CD14-positive monocyte (primary cell): ENCODE measurements around the gene HACL1. TPM values are rescaled to one million over a fixed set of nuclear protein-coding genes. Genes with fewer than 3 reads are reported as not detected.
A peak's percentile ranks its signal among the peaks of the same experiment; 100 is the strongest.

Experiments used
- DNase-seq, 3 donors: peaks; one replicate each; pipeline ENCODE4 v3.0.0-alpha.2; 2011 to 2022
- H2AFZ ChIP-seq: 2 replicates; pipeline ENCODE4 v1.6.0; 2012; ENCODE audit warnings: mild to moderate bottlenecking, low read depth, low read length, inconsistent platforms; ENCODE audit not compliant: insufficient read depth, poor library complexity, severe bottlenecking
- H3K27ac ChIP-seq, 2 donors: 1 replicate in 1 of 2; 2 replicates in 1 of 2; pipeline ENCODE4 v1.5.1; 2012 to 2013; ENCODE audit warnings: low read length in 2 of 2, control low read depth in 1 of 2, inconsistent platforms in 1 of 2, low read depth in 1 of 2, mild to moderate bottlenecking in 1 of 2
- H3K27me3 ChIP-seq, 2 donors: one replicate each; pipeline versions ENCODE4 v1.6.0 to v1.6.1; 2011 to 2013; ENCODE audit warnings: low read length in 2 of 2; ENCODE audit not compliant: control insufficient read depth in 2 of 2, insufficient read depth in 2 of 2
- H3K36me3 ChIP-seq, 2 donors: replicated peaks in 1 of 2; 1 replicate in 1 of 2; 2 replicates in 1 of 2; pipeline versions ENCODE4 v1.5.1 to v1.6.1; 2012 to 2013; ENCODE audit warnings: low read length in 2 of 2, control low read depth in 1 of 2, inconsistent platforms in 1 of 2, mild to moderate bottlenecking in 1 of 2; ENCODE audit not compliant: insufficient read depth in 2 of 2, control insufficient read depth in 1 of 2
- H3K4me1 ChIP-seq, 2 donors: 1 replicate in 1 of 2; 2 replicates in 1 of 2; pipeline versions ENCODE4 v1.5.1 to v1.6.1; 2012 to 2013; ENCODE audit warnings: low read length in 2 of 2, control low read depth in 1 of 2, inconsistent platforms in 1 of 2, mild to moderate bottlenecking in 1 of 2, moderate library complexity in 1 of 2; ENCODE audit not compliant: insufficient read depth in 2 of 2, control insufficient read depth in 1 of 2
- H3K4me2 ChIP-seq: replicated peaks from 2 replicates; pipeline ENCODE3; 2012; ENCODE audit warnings: low read length, moderate library complexity, mild to moderate bottlenecking; ENCODE audit not compliant: poor library complexity, severe bottlenecking; ENCODE audit errors: extremely low read depth
- H3K4me3 ChIP-seq, 3 experiments: fragments of 200-600 bp in 1 of 3; sonication (generic) in 1 of 3; replicated peaks in 1 of 3; 1 replicate in 2 of 3; 2 replicates in 1 of 3; pipeline ENCODE4 v1.5.1; 2011 to 2013; ENCODE audit warnings: low read length in 3 of 3, mild to moderate bottlenecking in 3 of 3, control low read depth in 2 of 3, low read depth in 2 of 3, inconsistent platforms in 1 of 3, moderate library complexity in 1 of 3
- H3K79me2 ChIP-seq: 2 replicates; pipeline ENCODE4 v1.6.0; 2012; ENCODE audit warnings: mild to moderate bottlenecking, control low read depth, inconsistent platforms, low read length, moderate library complexity; ENCODE audit not compliant: insufficient read depth
- H3K9ac ChIP-seq: 2 replicates; pipeline ENCODE4 v1.6.0; 2017; ENCODE audit warnings: low read length, mild to moderate bottlenecking; ENCODE audit not compliant: insufficient read depth, poor library complexity, severe bottlenecking
- H3K9me3 ChIP-seq, 2 donors: replicated peaks in 1 of 2; 1 replicate in 1 of 2; 2 replicates in 1 of 2; pipeline versions ENCODE4 v1.5.1 to v1.6.1; 2012 to 2013; ENCODE audit warnings: low read length in 2 of 2, control low read depth in 1 of 2; ENCODE audit not compliant: control insufficient read depth in 1 of 2, insufficient read depth in 1 of 2
- H4K20me1 ChIP-seq: 2 replicates; pipeline ENCODE4 v1.6.0; 2012; ENCODE audit warnings: mild to moderate bottlenecking, low read length, control low read depth, moderate library complexity; ENCODE audit not compliant: insufficient read depth
- H3K27ac Mint-ChIP-seq, 7 donors: one replicate each; pipeline ENCODE4 v1.8.0; 2020; ENCODE audit warnings: mild to moderate bottlenecking in 7 of 7, mixed read lengths in 7 of 7, moderate library complexity in 6 of 7, inconsistent platforms in 2 of 7
- H3K27me3 Mint-ChIP-seq, 3 donors: one replicate each; pipeline ENCODE4 v1.8.0; 2021 to 2022; ENCODE audit warnings: low read depth in 3 of 3, mild to moderate bottlenecking in 3 of 3, mixed read lengths in 3 of 3, moderate library complexity in 3 of 3, inconsistent platforms in 1 of 3
- H3K36me3 Mint-ChIP-seq, 2 donors: one replicate each; pipeline ENCODE4 v1.8.0; 2020; ENCODE audit warnings: mixed read lengths in 2 of 2, inconsistent platforms in 1 of 2, mild to moderate bottlenecking in 1 of 2
- H3K4me1 Mint-ChIP-seq: one replicate; pipeline ENCODE4 v1.8.0; 2020; ENCODE audit warnings: mild to moderate bottlenecking, mixed read lengths
- H3K4me3 Mint-ChIP-seq, 2 donors: one replicate each; pipeline ENCODE4 v1.8.0; 2020; ENCODE audit warnings: mild to moderate bottlenecking in 2 of 2, mixed read lengths in 2 of 2, moderate library complexity in 1 of 2
- H3K9me3 Mint-ChIP-seq, 7 donors: one replicate each; pipeline ENCODE4 v1.8.0; 2020 to 2022; ENCODE audit warnings: mixed read lengths in 7 of 7, mild to moderate bottlenecking in 6 of 7, moderate library complexity in 6 of 7, inconsistent platforms in 2 of 7
- CTCF ChIP-seq: fragments of 200-600 bp; IDR thresholded peaks from one replicate; pipeline ENCODE4 v1.8.0; 2022; ENCODE audit warnings: antibody characterized with exemption, mild to moderate bottlenecking
- WGBS: methylation state at CpG from one replicate; pipeline ENCODE4 v1.1.5; 2013; ENCODE audit warnings: missing lambda C conversion rate; ENCODE audit not compliant: insufficient coverage; 5-methylcytosine and 5-hydroxymethylcytosine counted together
- intact Hi-C, 2 donors: fragments of 100-400 bp; cut with micrococcal nuclease; formaldehyde crosslinking; loops; one replicate each; pipeline versions ENCODE4 v1.15.0 to v1.15.1; 2023
- polyA plus RNA-seq, 3 donors: library from polyadenylated mRNA; depleted of rRNA in 1 of 3; unstranded in 2 of 3; stranded (reverse) in 1 of 3; fragments of 300-500 nt in 2 of 3; fragments of >200 nt in 1 of 3; fragmentation: Illumina TruSeq in 2 of 3; gene quantifications; 1 replicate in 2 of 3; 2 replicates in 1 of 3; pipeline ENCODE4 v1.2.3, GENCODE V29; 2012 to 2021

HACL1 gene
- polyA plus RNA-seq, 3 donors = 12.3 to 27.2 (median 22.3) TPM

- Histone ChIP-seq H2AFZ (no peak overlapping the region), H3K4me2 (no peak overlapping the region), H3K4me3 (no peak overlapping the region), H3K36me3 (no peaks in the 10 kb centered on the region), H3K4me1 (peaks cover 6 to 17% of the 10 kb centered on the region in 2 donors), H3K9ac (no peak overlapping the region), H3K27me3 (no peaks in the 10 kb centered on the region), H3K27ac (no peak overlapping the region), H3K79me2 (no peaks in the 10 kb centered on the region), H4K20me1 (no peaks in the 10 kb centered on the region), H3K9me3 (no peaks in the 10 kb centered on the region)
- no peaks in the 10 kb centered on the region for H3K36me3 Mint-ChIP-seq
- H3K27me3 Mint-ChIP-seq = peaks cover 0 to 4% (median 4%) of the 10 kb centered on the region in 3 donors
- H3K4me1 Mint-ChIP-seq = peaks cover 19% of the 10 kb centered on the region
- no peak overlapping the region for H3K4me3 Mint-ChIP-seq
- no peak for TF ChIP-seq CTCF
- no peak for DNase-seq
- no peaks in the 10 kb centered on the region for H3K9me3 Mint-ChIP-seq
- intact Hi-C loops = no loop called here
- 100% methylated on average over 1 of the region's 1 CpG for WGBS
- H3K27ac Mint-ChIP-seq = peak overlapping the region in 2 of 7 donors; percentile 38 to 46
Measured at GRCh38 chr3:15531346-15531745, 70.0 kb downstream of the HACL1 start.

- Histone ChIP-seq H3K4me2 (no peak overlapping the region), H3K4me3 (no peak overlapping the region), H3K27ac (no peak overlapping the region), H2AFZ (no peak overlapping the region), H3K27me3 (no peaks in the 10 kb centered on the region), H3K79me2 (no peaks in the 10 kb centered on the region), H4K20me1 (no peaks in the 10 kb centered on the region), H3K36me3 (no peaks in the 10 kb centered on the region), H3K9me3 (no peaks in the 10 kb centered on the region), H3K4me1 (peaks cover 8 to 21% of the 10 kb centered on the region in 2 donors), H3K9ac (no peak overlapping the region)
- H3K4me1 Mint-ChIP-seq = peaks cover 22% of the 10 kb centered on the region
- 67% methylated on average over 1 of the region's 4 CpGs for WGBS
- no peak overlapping the region for H3K4me3 Mint-ChIP-seq
- no peaks in the 10 kb centered on the region for H3K36me3 Mint-ChIP-seq
- H3K27me3 Mint-ChIP-seq = peaks cover 0 to 5% (median 0%) of the 10 kb centered on the region in 3 donors
- H3K9me3 Mint-ChIP-seq = peaks cover 0 to 2% (median 0%) of the 10 kb centered on the region in 7 donors
- peak in 1 of 3 donors; percentile 14 for DNase-seq
- no peak for TF ChIP-seq CTCF
- intact Hi-C loops = no loop called here
- no peak overlapping the region for H3K27ac Mint-ChIP-seq
Measured at GRCh38 chr3:15528854-15529537, 72.4 kb downstream of the HACL1 start.
